ENCODE data around the gene TTC39C.
"Not testable (repeated sequence)": the region's sequence is repeated elsewhere in the genome, so short reads cannot be mapped to it uniquely, and the experiment has no call there.

TTC39C gene

GRCh38 chr18:24126155-24126961, 111.8 kb downstream of the TTC39C start:
- peaks cover 74% of the 10 kb centered on the region for H3K36me3 ChIP-seq (ENCODE audit: control insufficient read depth, insufficient read depth, low read length, severe bottlenecking)
- H3K9me3 ChIP-seq (ENCODE audit: control insufficient read depth, low read length): no peaks in the 10 kb centered on the region
- peak; percentile 37 for DNase-seq (ENCODE audit: low read depth)
- H3K27me3 ChIP-seq (replicated peaks; ENCODE audit: control insufficient read depth, insufficient read depth, low read length): no peaks in the 10 kb centered on the region
- peak overlapping the region; percentile 25 for H3K4me3 ChIP-seq (ENCODE audit: low read length)
- H3K4me1 ChIP-seq (ENCODE audit: control insufficient read depth, insufficient read depth, low read length): peaks cover 19% of the 10 kb centered on the region
- H3K9ac ChIP-seq (ENCODE audit: low read length): peak overlapping the region; percentile 13

DNA sequence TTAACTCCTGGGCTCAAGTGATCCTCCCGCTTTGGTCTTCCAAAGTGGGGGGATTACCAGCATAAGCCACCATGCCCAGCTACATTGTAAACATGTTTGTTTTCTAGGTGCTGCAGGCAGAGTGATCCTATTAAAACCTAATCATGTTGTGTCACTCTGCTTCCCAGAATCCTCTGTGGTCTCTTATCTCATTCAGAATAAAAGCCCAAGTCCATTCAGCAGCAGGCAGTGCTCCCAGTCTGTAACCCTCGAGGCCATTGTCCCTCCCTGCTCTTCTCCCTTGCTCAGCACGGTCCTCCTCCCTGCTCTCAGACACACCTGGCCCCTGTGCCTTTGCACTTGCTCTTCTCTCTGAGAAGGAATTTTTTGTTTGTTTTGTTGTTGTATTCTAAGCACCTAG, 113.2 kb downstream of the TTC39C start:
- no peak for DNase-seq (ENCODE audit: low read depth)
- Histone ChIP-seq H3K4me3 (ENCODE audit: low read length) (no peak overlapping the region), H3K9me3 (ENCODE audit: control insufficient read depth, low read length) (no peaks in the 10 kb centered on the region), H3K4me1 (ENCODE audit: control insufficient read depth, insufficient read depth, low read length) (peaks cover 14% of the 10 kb centered on the region), H3K36me3 (ENCODE audit: control insufficient read depth, insufficient read depth, low read length, severe bottlenecking) (peaks cover 84% of the 10 kb centered on the region), H3K27me3 (replicated peaks; ENCODE audit: control insufficient read depth, insufficient read depth, low read length) (no peaks in the 10 kb centered on the region), H3K9ac (ENCODE audit: low read length) (no peak overlapping the region)

DNA sequence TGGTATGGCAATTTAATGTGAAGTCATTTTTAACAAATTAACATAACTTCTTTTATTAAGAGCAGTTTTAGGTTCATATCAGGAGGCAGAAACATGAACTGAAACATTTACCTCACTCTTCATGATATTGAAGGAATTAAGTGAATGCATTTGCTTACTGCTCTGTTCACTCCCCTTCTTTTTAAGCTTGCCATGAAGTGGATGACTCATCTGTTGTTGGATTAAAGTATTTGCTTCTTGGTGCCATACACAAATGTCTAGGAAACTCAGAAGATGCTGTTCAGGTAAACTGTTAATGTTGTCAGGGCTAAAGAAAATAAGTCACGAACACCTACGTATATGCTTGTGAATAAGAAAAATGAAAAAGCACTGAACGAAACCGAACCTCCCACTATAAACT, 114.1 kb downstream of the TTC39C start:
- Histone ChIP-seq H3K4me1 (ENCODE audit: control insufficient read depth, insufficient read depth, low read length) (peaks cover 14% of the 10 kb centered on the region), H3K9me3 (ENCODE audit: control insufficient read depth, low read length) (no peaks in the 10 kb centered on the region), H3K9ac (ENCODE audit: low read length) (no peak overlapping the region), H3K4me3 (ENCODE audit: low read length) (no peak overlapping the region), H3K27me3 (replicated peaks; ENCODE audit: control insufficient read depth, insufficient read depth, low read length) (no peaks in the 10 kb centered on the region), H3K36me3 (ENCODE audit: control insufficient read depth, insufficient read depth, low read length, severe bottlenecking) (peaks cover 86% of the 10 kb centered on the region)
- DNase-seq (ENCODE audit: low read depth): no peak

DNA sequence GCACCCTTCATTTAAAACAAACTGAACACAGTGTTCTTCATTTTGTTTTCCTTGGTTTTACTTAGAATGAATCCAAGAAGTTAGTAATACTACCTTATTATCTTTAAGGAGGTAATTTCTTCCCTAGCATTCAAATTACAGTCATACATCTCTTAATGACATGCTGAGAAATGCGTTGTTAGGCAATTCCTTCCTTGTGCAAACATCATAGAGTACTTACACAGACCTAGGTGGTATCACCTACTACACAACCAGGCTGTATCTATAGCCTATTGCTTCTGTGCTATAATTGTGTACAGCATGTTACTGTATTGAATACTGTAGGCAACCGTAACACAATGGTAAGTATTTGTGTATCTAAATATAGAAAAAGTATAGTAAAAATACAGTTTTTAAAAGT, 115.9 kb downstream of the TTC39C start:
- no peak for DNase-seq (ENCODE audit: low read depth)
- H3K9me3 ChIP-seq (ENCODE audit: control insufficient read depth, low read length): no peaks in the 10 kb centered on the region

GRCh38 chr18:24136967-24137373, 122.4 kb downstream of the TTC39C start:
- H3K4me1 ChIP-seq (ENCODE audit: control insufficient read depth, insufficient read depth, low read length): peaks cover 13% of the 10 kb centered on the region
- H3K9me3 ChIP-seq (ENCODE audit: control insufficient read depth, low read length): no peaks in the 10 kb centered on the region
- H3K27me3 ChIP-seq (replicated peaks; ENCODE audit: control insufficient read depth, insufficient read depth, low read length): no peaks in the 10 kb centered on the region
- peaks cover 37% of the 10 kb centered on the region for H3K36me3 ChIP-seq (ENCODE audit: control insufficient read depth, insufficient read depth, low read length, severe bottlenecking)
- no peak overlapping the region for H3K9ac ChIP-seq (ENCODE audit: low read length)
- peak; percentile 56 for DNase-seq (ENCODE audit: low read depth)
- H3K4me3 ChIP-seq (ENCODE audit: low read length): no peak overlapping the region

More for the DNA sequence above, 115.9 kb downstream of the TTC39C start:
- no peaks in the 10 kb centered on the region for H3K27me3 ChIP-seq (replicated peaks; ENCODE audit: control insufficient read depth, insufficient read depth, low read length)
- no peak overlapping the region for H3K4me3 ChIP-seq (ENCODE audit: low read length)
- H3K36me3 ChIP-seq (ENCODE audit: control insufficient read depth, insufficient read depth, low read length, severe bottlenecking): peaks cover 80% of the 10 kb centered on the region
- peaks cover 13% of the 10 kb centered on the region for H3K4me1 ChIP-seq (ENCODE audit: control insufficient read depth, insufficient read depth, low read length)
- no peak overlapping the region for H3K9ac ChIP-seq (ENCODE audit: low read length)

DNA sequence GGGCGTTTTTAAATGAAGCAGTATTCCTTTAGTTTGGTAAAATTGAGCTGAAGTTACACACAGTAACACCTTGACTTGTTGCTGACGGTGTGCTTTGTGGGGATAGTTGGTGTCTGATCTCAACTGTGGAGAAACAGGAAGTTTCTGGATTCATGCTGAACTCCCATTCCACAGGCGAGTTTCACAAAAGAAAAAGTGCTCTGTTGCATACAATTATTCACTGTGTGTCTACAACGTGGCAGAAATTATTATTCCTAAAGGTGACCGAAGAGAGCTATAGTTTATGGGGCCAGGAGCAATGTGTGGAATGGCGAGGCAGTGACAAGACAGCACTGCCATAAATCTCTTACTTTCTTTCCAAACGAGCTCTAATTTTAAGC, 123.8 kb downstream of the TTC39C start:
- Histone ChIP-seq H3K9ac (ENCODE audit: low read length) (peak overlapping the region; percentile 81), H3K27me3 (replicated peaks; ENCODE audit: control insufficient read depth, insufficient read depth, low read length) (no peaks in the 10 kb centered on the region), H3K9me3 (ENCODE audit: control insufficient read depth, low read length) (no peaks in the 10 kb centered on the region), H3K4me3 (ENCODE audit: low read length) (peak overlapping the region; percentile 83), H3K4me1 (ENCODE audit: control insufficient read depth, insufficient read depth, low read length) (peaks cover 13% of the 10 kb centered on the region), H3K36me3 (ENCODE audit: control insufficient read depth, insufficient read depth, low read length, severe bottlenecking) (peaks cover 22% of the 10 kb centered on the region)
- no peak for DNase-seq (ENCODE audit: low read depth)

DNA sequence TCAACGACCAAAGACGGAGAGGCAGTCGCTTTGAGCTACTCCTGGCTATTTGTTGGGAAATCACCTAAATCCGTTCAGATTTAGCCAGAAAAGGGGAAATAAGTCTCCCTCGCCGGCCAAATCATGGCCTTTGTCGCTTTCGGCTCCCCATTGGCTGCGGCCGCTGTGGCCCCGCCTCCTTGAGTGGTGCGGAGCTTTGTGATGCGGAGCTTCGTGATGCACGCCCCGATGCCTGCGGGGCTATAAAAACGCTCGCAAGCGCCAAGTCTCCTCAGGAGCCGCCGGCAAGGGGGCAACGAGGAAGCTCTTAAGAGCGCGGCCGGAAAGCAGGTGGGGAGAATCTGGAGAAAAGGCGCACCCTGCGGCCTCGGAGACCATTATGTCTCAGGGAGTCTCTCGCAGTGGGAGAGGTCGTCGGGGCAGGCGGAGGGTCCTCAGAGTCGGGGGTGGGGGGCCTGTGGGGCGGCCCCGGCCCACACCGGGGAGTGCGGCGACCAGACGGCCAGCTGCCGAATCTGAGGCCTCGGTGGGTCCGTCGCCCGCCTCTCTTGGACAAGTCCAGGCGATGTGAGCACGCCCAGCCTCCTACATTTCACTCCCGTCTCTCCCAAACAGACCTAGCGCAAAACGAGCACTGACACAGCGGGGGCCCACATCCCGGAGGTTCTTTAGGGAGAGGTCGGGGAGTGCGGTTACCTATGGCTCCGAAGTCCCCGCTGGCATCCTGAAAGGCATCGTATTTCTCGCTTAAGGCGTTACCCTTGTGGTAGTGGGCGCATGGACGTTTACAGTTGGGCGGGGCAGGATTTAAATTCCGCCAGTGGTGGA, 124.4 kb downstream of the TTC39C start, which contains the start of gene CABYR:
Gene CABYR (plus strand): TSS at position 274 of the 828 bp plus-strand sequence. CDS start 4,053 bp downstream, outside the sequence.
- Histone ChIP-seq H3K4me3 (ENCODE audit: low read length) (peak within 1 kb of the TSS; percentile 83), H3K36me3 (ENCODE audit: control insufficient read depth, insufficient read depth, low read length, severe bottlenecking) (peaks cover 17% of the 10 kb centered on the region), H3K27me3 (replicated peaks; ENCODE audit: control insufficient read depth, insufficient read depth, low read length) (no peaks in the 10 kb centered on the region)

GRCh38 chr18:24140697-24141096, 126.1 kb downstream of the TTC39C start:
- H3K27me3 ChIP-seq (replicated peaks; ENCODE audit: control insufficient read depth, insufficient read depth, low read length): no peaks in the 10 kb centered on the region
- H3K4me1 ChIP-seq (ENCODE audit: control insufficient read depth, insufficient read depth, low read length): peaks cover 13% of the 10 kb centered on the region
- H3K9ac ChIP-seq (ENCODE audit: low read length): no peak overlapping the region
- DNase-seq (ENCODE audit: low read depth): no peak
- H3K36me3 ChIP-seq (ENCODE audit: control insufficient read depth, insufficient read depth, low read length, severe bottlenecking): peaks cover 11% of the 10 kb centered on the region
- no peaks in the 10 kb centered on the region for H3K9me3 ChIP-seq (ENCODE audit: control insufficient read depth, low read length)
- H3K4me3 ChIP-seq (ENCODE audit: low read length): no peak overlapping the region

More for the DNA sequence above, 124.4 kb downstream of the TTC39C start, which contains the start of gene CABYR:
- H3K4me1 ChIP-seq (ENCODE audit: control insufficient read depth, insufficient read depth, low read length): peaks cover 13% of the 10 kb centered on the region
- H3K9me3 ChIP-seq (ENCODE audit: control insufficient read depth, low read length): no peaks in the 10 kb centered on the region
- peak; percentile 92 for DNase-seq (ENCODE audit: low read depth)
- peak within 1 kb of the TSS; percentile 81 for H3K9ac ChIP-seq (ENCODE audit: low read length)

DNA sequence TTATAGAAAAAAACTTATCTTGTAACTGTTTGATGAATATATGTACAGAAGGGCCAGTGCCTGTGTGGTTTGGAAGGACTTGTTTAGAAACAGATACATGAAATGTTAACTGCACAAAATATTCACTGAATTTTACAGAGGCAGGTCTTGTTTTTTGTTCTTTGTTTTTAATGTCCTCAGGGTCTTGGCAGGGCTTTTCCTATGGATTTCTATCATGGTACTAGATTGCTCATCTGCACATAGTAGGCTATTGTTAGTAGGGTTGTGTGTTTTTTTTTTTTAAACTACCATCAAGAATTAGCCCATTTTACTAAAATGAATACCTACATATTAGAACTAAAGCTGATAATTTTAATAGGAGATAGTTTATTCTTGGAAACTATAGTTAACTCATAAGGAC, 127.8 kb downstream of the TTC39C start:
- DNase-seq (ENCODE audit: low read depth): no peak
- peaks cover 17% of the 10 kb centered on the region for H3K36me3 ChIP-seq (ENCODE audit: control insufficient read depth, insufficient read depth, low read length, severe bottlenecking)
- H3K9ac ChIP-seq (ENCODE audit: low read length): no peak overlapping the region
- H3K4me1 ChIP-seq (ENCODE audit: control insufficient read depth, insufficient read depth, low read length): peaks cover 13% of the 10 kb centered on the region
- H3K27me3 ChIP-seq (replicated peaks; ENCODE audit: control insufficient read depth, insufficient read depth, low read length): no peaks in the 10 kb centered on the region
- no peak overlapping the region for H3K4me3 ChIP-seq (ENCODE audit: low read length)
- no peaks in the 10 kb centered on the region for H3K9me3 ChIP-seq (ENCODE audit: control insufficient read depth, low read length)

DNA sequence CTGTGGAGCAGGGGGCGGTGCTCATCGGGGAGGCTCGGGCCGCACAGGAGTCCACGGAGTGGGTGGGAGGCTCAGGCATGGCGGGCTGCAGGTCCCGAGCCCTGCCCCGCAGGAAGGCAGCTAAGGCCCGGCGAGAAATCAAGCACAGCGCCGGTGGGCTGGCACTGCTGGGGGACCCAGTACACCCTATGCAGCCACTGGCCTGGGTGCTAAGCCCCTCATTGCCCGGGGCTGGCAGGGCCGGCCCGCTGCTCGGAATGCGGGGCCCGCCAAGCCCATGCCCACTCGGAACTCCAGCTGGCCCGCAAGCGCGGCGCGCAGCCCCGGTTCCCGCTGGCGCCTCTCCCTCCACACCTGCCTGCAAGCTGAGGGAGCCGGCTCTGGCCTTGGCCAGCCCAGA, 135.0 kb downstream of the TTC39C start:
- H3K4me1 ChIP-seq (ENCODE audit: control insufficient read depth, insufficient read depth, low read length); H3K9me3 ChIP-seq (ENCODE audit: control insufficient read depth, low read length); DNase-seq (ENCODE audit: low read depth); H3K4me3 ChIP-seq (ENCODE audit: low read length); H3K9ac ChIP-seq (ENCODE audit: low read length); H3K27me3 ChIP-seq (replicated peaks; ENCODE audit: control insufficient read depth, insufficient read depth, low read length): not testable (repeated sequence)
- peaks cover 38% of the 10 kb centered on the region for H3K36me3 ChIP-seq (ENCODE audit: control insufficient read depth, insufficient read depth, low read length, severe bottlenecking)

DNA sequence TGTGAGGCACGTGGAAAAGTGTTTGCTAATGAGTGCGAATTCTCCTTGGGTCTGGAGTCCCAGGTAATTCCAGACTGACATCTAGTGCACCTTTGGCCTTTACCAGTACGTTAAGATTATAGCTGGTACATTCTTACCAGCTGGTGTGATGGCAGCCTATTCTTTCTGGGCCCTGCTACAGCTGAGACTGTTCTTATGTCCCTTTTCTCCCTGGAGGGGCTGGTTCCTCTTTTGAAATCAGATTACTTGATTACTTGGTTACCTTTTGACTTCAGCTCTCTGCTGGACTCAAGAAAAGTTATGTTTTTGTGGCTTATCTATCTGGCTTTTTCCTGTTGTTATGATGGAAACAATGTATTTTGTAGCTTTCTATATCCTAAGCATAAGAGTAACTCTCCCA, 138.8 kb downstream of the TTC39C start:
- Histone ChIP-seq H3K9me3 (ENCODE audit: control insufficient read depth, low read length) (no peaks in the 10 kb centered on the region), H3K4me3 (ENCODE audit: low read length) (no peak overlapping the region)
- DNase-seq (ENCODE audit: low read depth): no peak

More for the DNA sequence above, 138.8 kb downstream of the TTC39C start:
- Histone ChIP-seq H3K4me1 (ENCODE audit: control insufficient read depth, insufficient read depth, low read length) (no peaks in the 10 kb centered on the region), H3K27me3 (replicated peaks; ENCODE audit: control insufficient read depth, insufficient read depth, low read length) (no peaks in the 10 kb centered on the region), H3K36me3 (ENCODE audit: control insufficient read depth, insufficient read depth, low read length, severe bottlenecking) (peaks cover 43% of the 10 kb centered on the region), H3K9ac (ENCODE audit: low read length) (no peak overlapping the region)

Data from adipocyte (in vitro differentiated cells).